HG03025 (cell line): ENCODE results near the gene XRCC6.
"Not testable (repeated sequence)": the region's sequence is repeated elsewhere in the genome, so short reads cannot be mapped to it uniquely, and the experiment has no call there.

ENCODE experiments used
- ATAC-seq: cut with Tn5 transposase; IDR thresholded peaks from one replicate; pipeline ENCODE4 v1.9.1; 2021; ENCODE audit warnings: mild to moderate bottlenecking, moderate library complexity; ENCODE audit not compliant: unreplicated experiment, low FRiP score

Gene XRCC6

DNA sequence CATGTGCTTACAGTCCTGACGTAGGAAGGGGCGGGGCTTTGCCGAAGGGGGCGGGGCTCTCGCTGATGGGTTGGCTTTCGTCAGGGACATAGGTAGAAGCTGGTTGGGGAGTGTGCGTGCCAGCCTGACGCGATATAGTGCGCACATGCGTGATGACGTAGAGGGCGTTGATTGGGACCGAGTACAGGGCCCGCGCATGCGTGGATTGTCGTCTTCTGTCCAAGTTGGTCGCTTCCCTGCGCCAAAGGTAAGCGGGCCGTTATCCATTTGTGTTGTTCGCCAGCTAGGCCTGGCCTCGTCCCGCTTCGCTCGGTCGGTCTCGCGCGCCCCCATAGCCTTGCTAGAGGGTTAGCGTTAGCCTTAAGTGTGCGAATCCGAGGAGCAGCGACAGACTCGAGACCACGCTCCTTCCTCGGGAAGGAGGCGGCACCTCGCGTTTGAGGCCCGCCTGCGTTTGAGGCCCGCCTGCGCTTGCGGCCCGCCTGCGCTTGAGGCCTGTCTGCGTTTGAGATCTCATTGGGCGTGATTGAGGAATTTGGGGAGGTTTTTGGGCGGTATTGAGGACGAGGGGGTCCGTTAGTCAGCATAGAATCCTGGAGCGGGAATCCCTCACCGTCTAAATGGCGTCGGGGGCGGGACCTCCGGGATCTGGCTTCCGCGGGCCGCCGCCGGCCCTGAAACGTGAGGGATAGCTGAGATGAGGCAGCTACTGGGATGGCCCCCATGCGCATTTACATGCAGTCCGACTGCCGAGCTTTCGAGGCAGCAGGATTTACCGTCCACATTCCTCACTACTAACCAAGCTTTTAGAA, at the start of gene XRCC6:
XRCC6 (plus strand) TSS at position 197 of the 812 bp plus-strand sequence. CDS start 710 bp downstream, outside the sequence.
- peak; percentile 74 for ATAC-seq

DNA sequence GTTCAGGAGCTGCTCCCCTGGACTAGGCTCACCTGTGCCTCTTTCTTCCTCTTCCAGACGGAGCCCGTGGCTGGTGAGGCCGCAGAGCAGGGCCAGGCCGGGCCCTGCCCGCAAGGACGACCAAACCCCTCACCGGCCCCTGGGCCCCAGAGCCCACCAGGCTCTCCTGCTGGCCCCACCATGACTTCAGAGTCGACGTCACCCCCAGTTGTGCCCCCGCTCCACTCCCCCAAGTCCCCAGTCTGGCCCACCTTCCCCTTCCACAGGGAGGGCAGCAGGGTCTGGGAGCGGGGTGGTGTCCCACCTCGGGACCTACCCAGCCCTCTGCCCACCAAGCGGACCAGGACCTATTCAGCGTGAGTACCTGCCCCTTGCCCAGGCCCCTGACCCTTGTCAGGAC, 49.3 kb upstream of the XRCC6 start:
- ATAC-seq: no peak

DNA sequence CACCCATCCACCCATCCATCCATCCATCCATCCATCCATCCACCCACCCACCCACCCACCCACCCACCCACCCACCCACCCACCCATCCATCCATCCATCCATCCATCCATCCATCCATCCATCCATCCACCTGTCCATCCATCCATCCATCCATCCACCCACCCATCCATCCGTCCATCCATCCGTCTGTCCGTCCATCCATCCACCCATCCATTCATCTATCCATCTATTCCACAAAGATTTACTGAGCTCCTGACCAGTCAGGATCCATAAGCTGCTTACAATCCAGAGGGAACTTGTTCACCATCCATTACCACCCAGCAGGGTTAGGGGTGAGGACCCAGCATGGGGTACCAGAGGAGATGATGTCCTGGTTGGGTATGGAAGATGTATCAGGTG, 48.8 kb upstream of the XRCC6 start:
- ATAC-seq: not testable (repeated sequence)

DNA sequence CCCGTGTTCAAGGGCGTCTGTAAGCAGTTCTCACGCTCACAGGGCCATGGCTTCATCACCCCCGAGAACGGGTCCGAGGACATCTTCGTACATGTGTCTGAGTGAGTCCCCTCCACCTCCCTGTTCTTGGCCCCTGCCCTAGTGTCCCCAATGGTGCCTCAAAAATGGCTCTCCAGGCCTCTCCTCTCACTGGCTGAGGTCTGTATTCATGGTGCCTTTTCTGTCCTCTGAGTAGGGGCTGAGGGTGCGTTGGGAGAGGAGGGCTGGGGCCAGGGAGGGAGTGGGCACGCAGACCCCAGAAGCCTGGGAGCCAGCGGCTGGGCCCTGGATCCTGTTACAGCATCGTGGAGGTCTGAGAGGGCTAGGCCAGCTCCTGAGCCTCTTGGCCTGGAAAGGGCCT, 47.4 kb upstream of the XRCC6 start:
- ATAC-seq: no peak

DNA sequence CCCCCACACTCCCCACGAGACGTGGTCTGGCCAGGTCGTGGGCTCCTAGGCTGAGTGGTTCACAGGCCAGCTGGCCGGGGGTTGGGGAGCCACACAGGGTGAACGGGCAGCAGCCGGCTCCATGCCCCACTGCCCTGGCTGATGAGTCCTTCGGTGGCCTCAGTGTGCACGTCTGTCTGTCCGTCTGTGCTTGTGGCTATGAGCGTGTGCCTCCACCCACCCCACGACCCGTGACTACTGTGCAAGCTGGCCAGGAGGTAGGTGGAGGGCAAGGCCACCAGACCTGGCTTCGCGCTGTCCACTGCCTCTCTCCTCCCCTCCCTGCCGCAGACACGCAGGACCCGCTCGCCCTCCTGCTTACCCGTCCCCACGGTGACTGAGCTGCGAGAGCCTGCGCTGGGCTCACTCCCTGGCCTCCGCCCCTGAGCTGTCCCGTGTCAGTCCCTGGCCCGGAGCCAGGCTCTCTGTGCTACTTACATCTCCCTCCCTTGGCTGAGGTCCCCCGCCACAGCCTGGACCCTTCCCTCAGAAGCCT, 46.2 kb upstream of the XRCC6 start:
- no peak for ATAC-seq

DNA sequence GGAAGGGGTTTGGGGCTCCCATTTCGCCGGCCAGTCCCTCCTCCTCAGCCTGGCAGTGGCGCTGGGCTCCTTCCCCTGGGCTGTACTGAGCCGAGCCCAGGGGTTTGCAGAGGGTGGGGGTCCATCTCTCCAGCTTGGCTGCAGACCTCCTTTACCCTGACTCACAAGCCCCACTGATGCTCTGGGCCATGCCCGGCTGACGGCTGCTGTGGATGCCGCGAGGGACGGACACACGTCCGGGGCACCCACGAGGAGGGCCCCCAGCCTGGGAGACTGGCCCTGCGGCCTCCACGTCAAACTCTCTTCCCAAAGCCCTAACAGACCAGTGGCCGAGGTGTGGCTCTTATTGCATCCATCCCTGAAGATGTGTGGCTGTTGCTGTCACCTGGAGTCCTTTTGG, 45.6 kb upstream of the XRCC6 start:
- no peak for ATAC-seq

DNA sequence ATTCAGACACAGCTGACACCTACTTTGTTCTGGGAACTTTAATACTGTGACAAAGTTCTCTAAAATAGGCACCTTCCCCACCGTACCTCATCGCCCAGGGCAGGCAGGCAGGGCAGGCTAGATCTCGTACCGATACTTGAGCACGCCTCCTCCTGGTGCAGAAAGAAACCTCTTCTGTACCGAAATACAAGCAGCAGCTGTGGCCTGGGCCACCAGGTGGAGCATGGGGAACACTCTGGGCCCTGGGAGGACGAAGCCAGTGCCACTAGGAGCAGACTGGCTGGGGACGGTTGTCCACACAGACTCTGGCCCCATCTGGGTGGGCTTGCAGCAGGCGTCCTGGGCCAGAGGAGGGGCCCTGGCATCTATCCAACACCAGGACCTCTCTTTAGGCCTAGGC, 44.2 kb upstream of the XRCC6 start:
- no peak for ATAC-seq

DNA sequence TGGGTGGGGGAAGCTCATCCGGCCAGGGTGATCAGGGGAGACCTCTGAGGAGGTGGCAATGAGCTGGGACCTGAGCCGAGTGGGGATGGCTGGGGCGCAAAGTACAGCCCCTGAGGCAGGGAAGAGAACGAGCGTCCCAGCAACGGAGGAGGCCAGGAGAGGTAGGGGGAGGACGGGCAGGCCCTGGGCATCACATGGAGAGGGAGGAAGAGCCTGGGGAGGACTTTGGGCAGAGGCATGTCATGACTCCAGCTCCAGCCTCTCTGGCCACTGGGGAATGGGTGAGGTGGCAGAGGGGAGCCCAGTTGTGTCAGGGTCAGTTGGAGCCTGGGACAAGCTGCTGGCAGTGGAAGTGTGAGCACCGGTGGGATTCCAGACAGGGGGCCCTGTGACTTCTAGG, 43.0 kb upstream of the XRCC6 start:
- ATAC-seq: no peak

DNA sequence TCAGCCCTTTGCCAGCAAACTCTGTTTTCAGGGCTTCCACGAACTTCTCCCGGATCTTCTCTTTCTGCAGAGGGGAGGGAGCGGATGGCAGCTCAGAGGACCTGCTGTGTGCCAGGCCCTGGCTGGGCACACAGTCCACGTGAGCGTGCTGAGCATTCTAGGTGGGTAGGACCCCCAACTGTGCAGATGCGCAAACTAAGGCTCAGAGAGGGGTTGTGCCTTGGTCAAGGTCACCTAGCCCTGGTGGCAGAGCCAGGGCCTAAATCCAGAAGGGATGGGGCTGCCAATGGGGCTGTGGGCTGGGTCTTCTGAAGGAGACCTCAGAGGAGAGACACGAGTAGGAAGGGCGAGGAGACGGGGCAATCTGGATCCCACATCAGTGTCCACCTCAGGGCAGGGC, 42.3 kb upstream of the XRCC6 start:
- ATAC-seq: no peak

DNA sequence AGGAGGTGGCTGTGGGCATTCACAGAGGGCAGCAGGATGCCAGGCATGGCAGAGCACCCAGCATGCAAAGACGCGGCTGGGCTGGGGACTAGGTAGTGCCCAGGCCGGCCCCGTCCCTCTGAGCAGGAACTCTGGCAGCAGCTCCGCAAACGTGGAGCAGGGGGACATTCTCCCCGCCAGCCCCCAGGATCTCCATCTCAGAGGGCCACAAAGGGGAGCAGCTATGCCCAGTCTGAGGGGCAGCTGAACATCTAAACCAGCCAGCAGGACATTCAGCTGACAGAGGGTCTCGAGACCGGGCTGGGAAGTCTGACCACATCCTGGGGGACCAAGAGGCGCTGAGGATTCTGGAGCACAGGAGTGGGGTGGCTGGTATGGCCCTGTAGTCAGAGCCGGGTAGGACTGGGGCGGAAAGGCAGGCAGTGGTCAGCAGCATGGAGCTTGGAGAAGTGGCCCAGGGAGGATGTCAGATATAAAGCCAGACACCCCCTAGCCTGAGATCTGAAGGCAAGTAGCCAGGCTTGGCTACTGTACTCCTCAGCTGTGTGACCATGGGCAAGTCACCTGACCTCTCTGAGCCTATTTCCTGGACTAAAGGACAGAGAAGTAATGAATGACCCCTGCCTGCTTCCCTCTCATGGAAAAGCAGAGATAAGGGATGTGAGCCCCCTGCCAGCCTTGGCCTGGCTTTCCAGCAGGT, 41.6 kb upstream of the XRCC6 start:
- ATAC-seq: no peak

DNA sequence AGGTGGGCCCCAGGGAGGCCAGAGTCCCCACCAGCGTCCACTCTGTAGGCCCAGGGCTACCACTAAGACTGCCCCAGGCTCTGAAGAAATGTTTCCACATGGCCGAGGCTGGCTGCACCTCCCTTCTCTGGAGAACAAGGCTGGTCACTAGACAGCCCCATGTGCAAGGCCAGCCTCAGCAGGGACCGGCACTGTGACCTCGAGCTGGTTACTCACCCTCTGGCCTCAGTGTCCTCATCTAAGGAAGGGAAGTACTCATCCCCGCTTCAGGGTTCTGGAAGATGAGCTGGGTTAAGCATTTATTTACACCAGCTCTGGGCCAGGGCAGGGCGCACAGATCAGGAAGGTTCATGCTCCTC, 41.1 kb upstream of the XRCC6 start:
- ATAC-seq: no peak

DNA sequence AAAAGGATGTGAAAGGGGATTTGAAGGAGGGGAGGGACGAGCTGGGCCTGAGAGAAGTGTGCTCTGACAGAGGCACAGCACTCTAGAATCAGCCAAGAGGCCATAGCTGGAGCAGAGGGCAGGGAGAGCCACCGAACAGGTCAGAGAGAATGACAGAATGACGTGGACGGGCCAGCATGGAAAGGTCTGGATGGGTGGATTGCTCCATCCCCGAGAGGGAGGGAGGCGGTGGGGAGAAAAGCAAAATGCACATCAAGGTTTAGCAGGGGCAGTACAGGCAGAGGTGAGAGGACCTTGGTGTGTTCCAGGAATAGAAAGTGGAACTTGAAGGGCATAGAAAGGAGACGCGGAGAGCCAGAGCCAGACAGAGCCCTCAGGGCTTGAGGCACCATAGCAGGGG, 38.4 kb upstream of the XRCC6 start:
- no peak for ATAC-seq

DNA sequence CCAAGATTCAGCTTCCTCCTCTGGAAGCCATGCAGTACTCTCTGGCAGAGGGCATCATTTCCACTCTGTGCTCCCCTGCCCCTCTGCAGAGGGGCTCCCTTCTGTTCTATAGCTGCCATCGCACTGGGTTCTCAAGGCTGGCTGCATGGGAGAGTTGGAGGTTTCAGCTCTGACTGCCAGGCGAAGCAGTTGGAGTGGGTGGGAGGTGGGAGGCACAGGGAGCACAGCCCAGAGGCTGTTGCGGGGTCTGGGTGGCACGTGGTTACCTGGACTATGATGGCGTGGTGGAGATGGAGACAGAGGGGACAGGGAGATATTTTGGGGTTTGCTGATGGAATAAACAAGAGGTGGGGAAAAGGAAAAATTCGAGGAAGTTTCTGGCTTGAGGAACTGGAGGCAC, 36.2 kb upstream of the XRCC6 start:
- no peak for ATAC-seq

DNA sequence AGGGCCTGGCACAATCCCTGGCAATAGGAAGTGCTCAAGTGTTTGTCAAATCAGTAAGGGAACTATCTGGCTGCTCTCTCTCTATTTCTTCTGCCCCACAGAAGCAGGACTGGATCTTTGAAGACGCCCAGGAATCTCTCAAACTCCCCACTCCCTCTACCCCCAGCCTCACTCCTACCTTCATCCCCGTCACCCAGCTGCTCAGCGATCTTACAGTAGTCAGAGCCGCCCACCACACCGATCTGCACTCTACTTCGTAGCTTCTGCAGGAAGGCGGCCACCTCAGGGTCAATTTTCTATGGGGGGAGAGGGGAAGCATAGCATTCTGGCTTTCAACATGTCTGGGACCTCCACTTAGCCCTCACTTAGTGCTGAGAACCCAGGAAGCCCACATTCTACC, 35.2 kb upstream of the XRCC6 start:
- no peak for ATAC-seq

DNA sequence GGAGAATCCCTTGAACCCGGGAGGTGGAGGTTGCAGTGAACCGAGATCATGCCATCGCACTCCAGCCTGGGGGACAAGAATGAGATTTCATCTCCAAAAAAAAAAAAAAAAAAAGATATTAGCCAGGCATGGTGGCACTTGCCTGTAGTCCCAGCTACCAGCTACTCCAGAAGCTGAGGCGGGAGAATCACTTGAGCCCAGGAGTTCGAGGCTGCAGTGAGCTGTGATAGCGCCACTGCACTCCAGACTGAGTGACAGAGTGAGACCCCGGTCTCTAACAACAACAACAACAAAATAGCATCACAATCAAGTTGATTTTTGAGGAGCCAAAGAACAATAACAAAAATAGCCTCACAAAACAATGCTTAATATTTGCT, 33.8 kb upstream of the XRCC6 start:
- no peak for ATAC-seq

DNA sequence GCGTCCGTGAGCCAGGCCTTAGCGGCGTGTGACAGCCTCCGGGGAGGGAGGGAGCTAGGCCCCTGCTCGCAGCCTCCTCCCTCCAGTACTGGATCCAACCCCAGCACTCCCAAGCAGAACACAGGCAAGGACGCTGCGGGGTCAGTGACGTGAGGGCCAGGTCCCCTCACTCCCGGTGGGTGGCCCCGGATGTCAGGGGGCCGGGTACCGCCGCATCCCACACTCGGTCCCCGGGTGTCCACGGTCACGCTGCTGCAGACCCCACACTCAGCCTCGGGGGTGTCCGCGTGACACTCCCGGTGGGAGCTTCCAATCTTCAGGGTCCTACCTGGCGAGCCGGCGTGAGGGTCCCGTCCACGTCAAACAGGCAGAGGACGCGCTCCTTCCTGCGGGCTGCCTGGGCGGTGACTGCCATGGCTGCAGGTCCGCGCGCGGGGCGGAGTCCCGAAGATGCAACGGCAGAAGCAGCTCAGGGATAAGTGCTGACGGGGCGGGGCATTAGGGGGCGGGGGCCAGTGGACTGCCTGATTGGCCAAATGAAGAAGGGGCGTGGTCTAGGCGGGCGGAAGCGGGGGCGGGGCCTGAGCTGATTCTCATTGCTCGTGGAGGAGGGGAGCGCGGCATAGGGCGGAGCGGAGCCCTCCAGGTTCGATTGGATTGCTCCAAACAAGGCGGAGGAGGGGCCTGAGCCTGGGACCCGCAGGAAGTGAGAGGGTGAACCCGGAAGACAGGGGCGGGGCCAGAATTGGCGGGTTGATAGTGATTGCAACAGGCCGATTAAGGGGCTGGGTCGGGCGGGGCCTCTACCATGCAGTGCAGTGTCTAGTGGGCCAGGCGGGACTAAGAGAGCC, 31.5 kb upstream of the XRCC6 start, which contains the start of gene PMM1:
PMM1 (minus strand) TSS at position 450 of the 851 bp plus-strand sequence; CDS start at position 415, 35 bp downstream.
- peak; percentile 82 for ATAC-seq

DNA sequence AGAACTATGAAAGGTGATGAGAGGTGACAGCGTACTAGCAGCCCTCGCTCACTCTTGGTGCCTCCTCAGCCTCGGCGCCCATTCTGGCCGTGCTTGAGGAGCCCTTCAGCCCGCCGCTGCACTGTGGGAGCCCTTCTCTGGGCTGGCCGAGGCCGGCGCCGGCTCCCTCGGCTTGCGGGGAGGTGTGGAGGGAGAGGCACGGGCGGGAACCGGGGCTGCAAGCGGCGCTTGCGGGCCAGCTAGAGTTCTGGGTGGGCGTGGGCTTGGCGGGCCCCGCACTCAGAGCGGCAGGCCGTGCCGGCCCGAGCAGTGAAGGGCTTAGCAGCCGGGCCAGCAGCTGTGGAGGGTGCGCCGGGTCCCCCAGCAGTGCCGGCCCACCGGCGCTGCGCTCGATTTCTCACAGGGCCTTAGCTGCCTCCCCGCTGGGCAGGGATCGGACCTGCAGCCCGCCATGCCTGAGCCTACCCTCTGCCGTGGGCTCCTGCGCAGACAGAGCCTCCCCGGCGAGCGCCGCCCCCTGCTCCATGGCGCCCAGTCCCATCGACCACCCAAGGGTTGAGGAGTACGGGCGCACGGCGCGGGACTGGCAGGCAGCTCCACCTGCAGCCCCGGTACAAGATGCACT, 27.6 kb upstream of the XRCC6 start:
- ATAC-seq: not testable (repeated sequence)

DNA sequence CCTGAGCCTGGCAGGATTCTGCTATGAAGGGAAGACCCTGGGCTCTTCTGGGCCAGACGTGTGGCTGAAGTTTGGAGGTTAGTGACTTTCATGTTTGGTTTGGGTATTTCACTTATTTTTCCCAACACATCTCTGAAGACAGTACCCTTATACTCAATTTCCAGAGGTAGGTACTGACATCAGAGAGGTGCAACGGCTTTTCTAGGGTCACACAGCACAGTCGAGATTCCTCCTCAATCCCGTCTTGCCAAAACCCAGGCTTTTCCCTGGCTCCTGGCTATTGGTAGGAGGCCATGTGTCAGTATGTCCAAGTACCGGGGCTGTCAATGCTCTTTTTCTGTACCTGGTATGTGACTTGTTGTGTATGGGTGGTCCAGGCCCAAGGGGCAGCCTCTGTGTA, 25.4 kb upstream of the XRCC6 start:
- ATAC-seq: no peak

DNA sequence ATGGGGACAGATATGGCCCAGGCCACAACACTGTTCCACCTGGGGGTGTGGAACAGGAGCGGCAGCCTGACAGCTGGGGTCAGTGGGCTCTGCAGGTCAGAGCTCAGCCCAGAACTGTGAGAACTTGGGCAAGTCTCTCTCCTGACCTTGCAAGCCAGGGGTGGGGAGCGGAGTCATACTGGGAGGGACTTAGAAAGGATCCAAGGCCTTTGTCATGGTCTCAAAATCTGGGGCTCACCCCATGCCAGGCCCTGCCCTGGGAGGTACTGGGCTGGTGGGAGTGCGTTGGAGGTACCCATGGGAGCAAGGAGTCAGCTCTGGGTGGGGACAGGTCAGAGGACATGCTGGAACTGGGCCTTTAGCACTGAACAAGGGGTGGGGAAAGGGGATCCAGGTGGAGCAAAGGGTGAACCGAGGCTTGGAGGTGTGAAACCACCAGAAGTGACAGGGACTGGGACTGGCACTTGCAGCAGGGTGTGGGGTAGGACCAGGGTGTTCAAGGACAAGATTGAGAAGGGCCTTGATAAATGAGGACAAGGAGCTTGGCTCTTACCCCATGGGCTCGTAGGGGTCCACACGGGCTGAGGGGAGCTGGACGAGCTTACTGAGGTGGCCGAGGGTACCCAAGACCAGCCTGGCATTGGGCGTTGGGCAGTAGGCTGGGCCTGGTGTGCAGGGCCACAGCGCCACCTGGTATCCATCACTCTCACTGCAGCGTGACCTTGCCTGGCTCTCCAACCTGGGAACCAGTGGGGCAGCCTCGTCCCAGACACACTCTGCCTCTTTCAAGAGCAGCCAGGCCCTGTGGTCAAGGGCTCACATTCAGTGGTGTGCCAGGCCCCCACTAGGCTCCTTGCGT, 24.1 kb upstream of the XRCC6 start:
- ATAC-seq: no peak

DNA sequence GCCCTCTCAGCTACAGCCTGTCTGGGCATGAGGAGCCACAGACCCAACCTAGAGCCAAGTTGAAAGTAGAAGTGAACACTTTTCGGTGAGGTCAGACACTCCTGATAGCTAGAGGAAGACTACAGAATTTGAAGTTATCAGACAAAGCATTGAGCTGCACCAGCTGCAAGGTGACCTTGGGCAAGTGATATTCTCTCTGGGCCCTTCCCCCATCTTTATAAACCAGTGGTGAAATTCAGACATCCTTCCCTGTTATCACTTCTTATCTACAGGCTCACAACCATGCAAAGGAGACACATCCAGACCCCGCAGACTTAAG, 23.5 kb upstream of the XRCC6 start:
- ATAC-seq: no peak
